ENCODE measurements around the gene VILL.

The VILL gene

GRCh38 chr3:37974121-37975083 is 16.2 kb upstream of the VILL start:
- no peaks in the 10 kb centered on the region for H3K79me2 ChIP-seq (ENCODE audit: control insufficient read depth, insufficient read depth, low read length, unreplicated experiment)
- no peak overlapping the region for H3K27ac ChIP-seq (ENCODE audit: low read depth, low read length)
- no peak overlapping the region for H2AFZ ChIP-seq (ENCODE audit: low read length, unreplicated experiment)

DNA sequence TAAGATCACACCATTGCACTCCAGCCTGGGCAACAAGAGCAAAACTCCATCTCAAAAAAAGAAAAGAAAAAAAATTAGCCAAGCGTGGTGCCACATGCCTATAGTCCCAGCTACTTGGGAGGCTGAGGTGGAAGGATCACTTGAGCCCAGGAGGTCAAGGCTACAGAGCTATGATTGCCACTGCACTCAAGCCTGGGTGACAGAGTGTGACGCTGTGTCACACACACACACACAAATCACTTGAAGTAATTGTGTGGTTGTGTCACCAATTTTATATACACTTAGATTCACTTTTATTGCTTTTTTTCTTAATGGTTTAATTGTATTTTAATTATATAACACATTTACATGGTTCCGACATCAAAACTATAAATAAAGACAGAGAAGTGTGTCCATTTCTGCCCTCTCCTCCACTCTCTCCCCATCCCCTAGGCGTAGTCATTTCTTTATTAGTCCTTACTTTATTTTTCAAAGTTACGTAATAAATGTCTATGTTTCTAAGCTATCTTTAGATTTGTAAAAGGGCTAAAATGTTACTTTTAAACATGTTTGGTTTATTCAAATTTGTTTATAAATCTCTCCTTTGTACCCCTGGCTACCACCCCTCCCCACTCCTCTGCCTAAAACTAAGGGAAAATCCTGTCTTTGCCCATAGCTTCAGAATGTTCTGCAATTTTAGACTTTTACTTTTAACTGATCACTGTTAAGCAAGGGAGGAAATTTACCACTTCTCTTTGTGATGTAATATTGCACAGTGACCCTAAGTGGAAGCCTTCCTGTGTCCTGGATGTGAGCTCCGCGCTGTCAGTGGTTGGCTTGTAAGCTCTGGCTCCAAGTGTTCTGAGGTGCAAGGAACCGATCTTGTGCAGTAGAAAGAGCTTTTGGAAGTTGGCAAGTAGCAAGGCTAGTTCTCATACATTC is 10.8 kb upstream of the VILL start:
- H3K79me2 ChIP-seq (ENCODE audit: control insufficient read depth, insufficient read depth, low read length, unreplicated experiment), result no peaks in the 10 kb centered on the region
- no peaks in the 10 kb centered on the region; the same call in 1 of the 2 replicates for H3K36me3 ChIP-seq (ENCODE audit: insufficient read depth, low read length)
- no peak overlapping the region for H3K4me3 ChIP-seq (ENCODE audit: low read depth, low read length)

More at GRCh38 chr3:37974121-37975083, 16.2 kb upstream of the VILL start:
- Histone ChIP-seq H3K4me3 (ENCODE audit: low read depth, low read length) (no peak overlapping the region), H3K27me3 (ENCODE audit: insufficient read depth, low read length) (no peaks in the 10 kb centered on the region), H3K36me3 (ENCODE audit: insufficient read depth, low read length) (no peaks in the 10 kb centered on the region; the same call in 1 of the 2 replicates), H3K4me1 (ENCODE audit: control insufficient read depth, insufficient read depth, low read length, unreplicated experiment) (no peaks in the 10 kb centered on the region)

DNA sequence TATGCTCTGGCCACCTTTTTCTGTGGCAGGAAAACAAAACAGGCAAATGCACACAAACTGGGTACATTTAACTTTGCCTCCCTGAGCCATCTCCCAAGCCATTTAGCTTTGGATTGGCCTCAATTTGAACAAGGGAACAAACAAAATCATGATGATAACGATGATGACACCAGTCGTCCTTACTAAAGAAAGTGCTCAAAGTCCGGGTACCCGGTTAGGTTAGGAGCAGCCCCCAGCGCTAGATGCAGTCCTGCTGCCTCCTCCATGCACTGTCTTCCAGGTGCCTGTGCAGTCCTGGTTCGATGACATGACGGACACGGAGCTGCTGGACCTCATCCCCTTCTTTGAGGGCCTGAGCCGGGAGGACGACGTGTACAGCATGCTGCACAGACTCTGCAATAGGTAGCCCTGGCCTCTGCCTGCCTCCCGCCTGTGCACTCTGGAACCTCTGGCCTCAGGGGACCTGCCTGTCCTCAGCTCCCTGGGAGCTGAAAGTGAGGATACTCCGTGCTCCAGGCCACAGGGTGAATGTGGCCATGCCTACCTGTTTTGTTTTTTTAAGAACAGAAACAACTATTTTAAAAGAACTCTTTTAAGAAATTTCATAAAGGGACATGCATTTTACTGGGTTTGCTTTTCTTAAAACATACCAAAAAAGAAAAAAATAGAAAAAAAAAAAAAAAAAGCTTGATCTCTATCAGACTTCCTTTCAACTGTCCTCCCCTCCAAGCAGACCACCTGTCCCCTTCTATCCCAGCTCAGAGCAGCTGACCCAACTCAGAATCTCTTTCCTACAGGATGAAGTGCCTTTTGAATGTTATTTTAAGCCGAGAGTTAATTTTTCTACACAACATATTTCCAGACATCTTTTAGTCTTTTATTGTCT is 9.9 kb upstream of the VILL start:
- H2AFZ ChIP-seq (ENCODE audit: low read length, unreplicated experiment), result no peak overlapping the region
- no peak overlapping the region for H3K27ac ChIP-seq (ENCODE audit: low read depth, low read length)
- no peaks in the 10 kb centered on the region for H3K4me1 ChIP-seq (ENCODE audit: control insufficient read depth, insufficient read depth, low read length, unreplicated experiment)
- H3K27me3 ChIP-seq (ENCODE audit: insufficient read depth, low read length), result no peaks in the 10 kb centered on the region
- no peaks in the 10 kb centered on the region; the same call in 1 of the 2 replicates for H3K36me3 ChIP-seq (ENCODE audit: insufficient read depth, low read length)
- H3K79me2 ChIP-seq (ENCODE audit: control insufficient read depth, insufficient read depth, low read length, unreplicated experiment), result no peaks in the 10 kb centered on the region
- no peak overlapping the region for H3K4me3 ChIP-seq (ENCODE audit: low read depth, low read length)

More for the DNA sequence above, 10.8 kb upstream of the VILL start:
- no peak overlapping the region for H2AFZ ChIP-seq (ENCODE audit: low read length, unreplicated experiment)
- H3K4me1 ChIP-seq (ENCODE audit: control insufficient read depth, insufficient read depth, low read length, unreplicated experiment), result no peaks in the 10 kb centered on the region
- no peak overlapping the region for H3K27ac ChIP-seq (ENCODE audit: low read depth, low read length)
- no peaks in the 10 kb centered on the region for H3K27me3 ChIP-seq (ENCODE audit: insufficient read depth, low read length)

- Histone ChIP-seq H3K4me3 (ENCODE audit: low read depth, low read length) (no peak overlapping the region), H3K4me1 (ENCODE audit: control insufficient read depth, insufficient read depth, low read length, unreplicated experiment) (no peaks in the 10 kb centered on the region), H3K27ac (ENCODE audit: low read depth, low read length) (no peak overlapping the region), H2AFZ (ENCODE audit: low read length, unreplicated experiment) (no peak overlapping the region), H3K79me2 (ENCODE audit: control insufficient read depth, insufficient read depth, low read length, unreplicated experiment) (no peaks in the 10 kb centered on the region), H3K36me3 (ENCODE audit: insufficient read depth, low read length) (no peaks in the 10 kb centered on the region), H3K27me3 (ENCODE audit: insufficient read depth, low read length) (no peaks in the 10 kb centered on the region)
Measured at GRCh38 chr3:37981348-37981664, 9.3 kb upstream of the VILL start.

DNA sequence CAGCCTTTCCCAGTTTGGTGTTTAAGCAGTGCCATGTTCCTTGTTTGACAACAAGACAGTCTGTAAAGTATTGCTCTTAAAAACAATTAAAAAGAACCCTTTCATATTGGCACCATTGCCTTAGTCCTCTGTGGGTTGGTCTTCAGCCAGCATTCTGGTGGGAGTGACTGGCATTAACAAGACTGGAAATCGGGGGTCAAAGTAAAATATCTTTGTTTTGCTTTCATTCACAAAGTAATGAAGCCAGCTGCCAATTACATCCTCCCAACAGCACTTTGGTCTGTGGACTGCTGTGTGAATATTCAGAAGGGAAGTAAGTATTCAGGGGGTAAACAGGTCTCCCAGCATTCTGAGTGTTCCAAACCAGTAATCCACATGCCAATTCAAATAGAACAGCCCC is 8.3 kb upstream of the VILL start:
- no peak overlapping the region for H2AFZ ChIP-seq (ENCODE audit: low read length, unreplicated experiment)
- H3K4me1 ChIP-seq (ENCODE audit: control insufficient read depth, insufficient read depth, low read length, unreplicated experiment), result no peaks in the 10 kb centered on the region
- no peaks in the 10 kb centered on the region for H3K27me3 ChIP-seq (ENCODE audit: insufficient read depth, low read length)
- H3K79me2 ChIP-seq (ENCODE audit: control insufficient read depth, insufficient read depth, low read length, unreplicated experiment), result no peaks in the 10 kb centered on the region
- no peaks in the 10 kb centered on the region for H3K36me3 ChIP-seq (ENCODE audit: insufficient read depth, low read length)
- no peak overlapping the region for H3K4me3 ChIP-seq (ENCODE audit: low read depth, low read length)
- H3K27ac ChIP-seq (ENCODE audit: low read depth, low read length), result no peak overlapping the region

DNA sequence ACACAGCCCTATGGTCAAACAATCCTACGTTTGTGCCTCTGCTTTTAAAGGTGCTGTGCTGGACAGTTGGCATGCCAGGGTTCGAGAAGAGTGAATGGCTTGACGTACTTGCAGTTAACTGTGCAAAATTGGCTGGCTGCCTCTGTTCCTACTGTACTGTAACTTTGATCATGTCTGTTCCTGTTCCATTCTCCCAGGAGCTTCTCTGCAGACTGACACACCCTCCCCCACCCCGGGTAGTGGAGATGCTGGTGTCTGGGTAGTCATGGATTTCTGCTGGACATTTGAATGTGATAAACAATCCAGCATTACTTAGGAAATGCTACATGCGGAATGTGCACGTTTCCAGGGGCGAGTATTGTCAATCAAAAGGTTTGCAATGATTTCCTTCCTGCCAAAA is 6.5 kb upstream of the VILL start:
- Histone ChIP-seq H3K27ac (ENCODE audit: low read depth, low read length) (no peak overlapping the region), H3K36me3 (ENCODE audit: insufficient read depth, low read length) (no peaks in the 10 kb centered on the region), H2AFZ (ENCODE audit: low read length, unreplicated experiment) (no peak overlapping the region), H3K4me1 (ENCODE audit: control insufficient read depth, insufficient read depth, low read length, unreplicated experiment) (no peaks in the 10 kb centered on the region), H3K4me3 (ENCODE audit: low read depth, low read length) (no peak overlapping the region), H3K79me2 (ENCODE audit: control insufficient read depth, insufficient read depth, low read length, unreplicated experiment) (no peaks in the 10 kb centered on the region), H3K27me3 (ENCODE audit: insufficient read depth, low read length) (no peaks in the 10 kb centered on the region)

DNA sequence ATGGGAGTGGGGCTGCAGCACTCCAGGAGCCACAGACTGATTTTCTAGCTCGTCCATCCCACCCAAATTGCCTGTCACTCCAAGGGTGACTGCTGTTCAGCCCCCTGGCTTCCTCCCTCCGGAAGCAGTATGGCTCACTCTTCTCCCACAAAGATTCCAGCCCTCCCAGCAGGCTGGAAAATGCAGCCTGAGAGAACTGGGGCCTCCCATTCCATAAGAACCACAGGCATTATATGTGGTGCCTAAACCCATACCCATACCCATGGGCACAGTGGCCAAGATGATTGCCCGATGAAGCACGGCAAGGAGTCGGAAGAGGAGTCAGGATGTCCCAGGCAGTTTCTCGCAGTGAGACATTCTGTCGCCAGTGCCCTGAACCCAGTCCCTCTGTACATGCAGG is 6.0 kb upstream of the VILL start:
- Histone ChIP-seq H3K27me3 (ENCODE audit: insufficient read depth, low read length) (no peaks in the 10 kb centered on the region), H3K4me1 (ENCODE audit: control insufficient read depth, insufficient read depth, low read length, unreplicated experiment) (no peaks in the 10 kb centered on the region), H2AFZ (ENCODE audit: low read length, unreplicated experiment) (no peak overlapping the region), H3K4me3 (ENCODE audit: low read depth, low read length) (no peak overlapping the region), H3K27ac (ENCODE audit: low read depth, low read length) (no peak overlapping the region), H3K79me2 (ENCODE audit: control insufficient read depth, insufficient read depth, low read length, unreplicated experiment) (no peaks in the 10 kb centered on the region), H3K36me3 (ENCODE audit: insufficient read depth, low read length) (no peaks in the 10 kb centered on the region)

DNA sequence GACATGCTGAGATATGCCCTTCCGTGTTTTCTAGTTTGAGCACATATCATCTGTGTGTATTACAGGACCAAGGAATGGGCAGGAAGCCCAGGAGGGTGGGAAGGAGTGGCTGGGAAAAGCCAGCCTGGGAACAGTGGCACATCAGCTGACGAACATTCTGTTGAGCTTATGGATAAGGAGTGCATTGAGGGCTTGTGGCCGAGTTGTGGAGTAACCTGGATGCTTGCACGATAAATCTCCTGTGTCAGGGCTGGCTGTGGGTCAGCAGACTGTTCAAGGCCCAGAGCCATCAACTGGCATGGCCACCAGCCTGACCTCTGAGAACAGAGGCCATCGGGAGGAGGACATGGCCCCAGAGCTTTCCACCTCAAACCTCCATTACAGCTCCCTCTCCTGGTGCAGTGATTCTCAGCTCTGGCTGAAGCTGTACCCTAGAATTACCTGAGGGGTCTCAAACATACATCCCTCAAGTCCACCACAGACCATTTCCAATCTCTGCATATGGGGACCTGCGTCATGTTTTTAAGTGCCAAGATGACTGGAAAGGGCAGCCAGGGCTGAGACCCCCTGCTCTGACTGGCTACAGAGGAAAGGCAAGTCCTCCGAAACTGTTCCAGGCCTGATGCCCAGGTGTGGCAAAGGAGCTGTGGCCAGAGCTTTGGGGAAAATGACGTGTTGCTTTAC is 4.8 kb upstream of the VILL start:
- Histone ChIP-seq H3K27ac (ENCODE audit: low read depth, low read length) (no peak overlapping the region), H3K4me3 (ENCODE audit: low read depth, low read length) (no peak overlapping the region), H2AFZ (ENCODE audit: low read length, unreplicated experiment) (no peak overlapping the region), H3K27me3 (ENCODE audit: insufficient read depth, low read length) (no peaks in the 10 kb centered on the region), H3K79me2 (ENCODE audit: control insufficient read depth, insufficient read depth, low read length, unreplicated experiment) (no peaks in the 10 kb centered on the region), H3K36me3 (ENCODE audit: insufficient read depth, low read length) (no peaks in the 10 kb centered on the region), H3K4me1 (ENCODE audit: control insufficient read depth, insufficient read depth, low read length, unreplicated experiment) (no peaks in the 10 kb centered on the region)

- H3K79me2 ChIP-seq (ENCODE audit: control insufficient read depth, insufficient read depth, low read length, unreplicated experiment), result no peaks in the 10 kb centered on the region
- H3K4me3 ChIP-seq (ENCODE audit: low read depth, low read length), result no peak overlapping the region
- H3K36me3 ChIP-seq (ENCODE audit: insufficient read depth, low read length), result no peaks in the 10 kb centered on the region
- H2AFZ ChIP-seq (ENCODE audit: low read length, unreplicated experiment), result no peak overlapping the region
- H3K27ac ChIP-seq (ENCODE audit: low read depth, low read length), result no peak overlapping the region
- H3K27me3 ChIP-seq (ENCODE audit: insufficient read depth, low read length), result no peaks in the 10 kb centered on the region
- H3K4me1 ChIP-seq (ENCODE audit: control insufficient read depth, insufficient read depth, low read length, unreplicated experiment), result no peaks in the 10 kb centered on the region
Measured at GRCh38 chr3:37986479-37987314, 3.9 kb upstream of the VILL start.

Data from ACC112 (cell line).